COLO829 (cell line): Measurements from ENCODE around the gene ALG12.

Experiments
- DNase-seq: peaks from one replicate; pipeline ENCODE4 v3.0.0; 2012; ENCODE audit warnings: low spot score

Gene ALG12

GRCh38 chr22:49887064-49887451 is 31.2 kb downstream of the ALG12 start:
- DNase-seq, result no peak

- no peak for DNase-seq
Measured at GRCh38 chr22:49886346-49887063, 31.7 kb downstream of the ALG12 start.

GRCh38 chr22:49885881-49886280 is 32.4 kb downstream of the ALG12 start:
- no peak for DNase-seq

- no peak for DNase-seq
Measured at GRCh38 chr22:49885281-49885680, 33.0 kb downstream of the ALG12 start.

GRCh38 chr22:49884503-49885260 is 33.6 kb downstream of the ALG12 start:
- no peak for DNase-seq

GRCh38 chr22:49884075-49884474 is 34.2 kb downstream of the ALG12 start:
- DNase-seq, result no peak

GRCh38 chr22:49883294-49883640 is 35.0 kb downstream of the ALG12 start:
- no peak for DNase-seq

- DNase-seq, result no peak
Measured at GRCh38 chr22:49882519-49883293, 35.5 kb downstream of the ALG12 start.

- no peak for DNase-seq
Measured at GRCh38 chr22:49881856-49882255, 36.4 kb downstream of the ALG12 start.

GRCh38 chr22:49880281-49880680 is 38.0 kb downstream of the ALG12 start:
- DNase-seq, result no peak

- DNase-seq, result no peak
Measured at GRCh38 chr22:49879871-49880270, 38.4 kb downstream of the ALG12 start.

- DNase-seq, result no peak
Measured at GRCh38 chr22:49878206-49878605, 40.0 kb downstream of the ALG12 start.

GRCh38 chr22:49877642-49878041 is 40.6 kb downstream of the ALG12 start:
- DNase-seq, result no peak

GRCh38 chr22:49873228-49873940 is 44.9 kb downstream of the ALG12 start:
- no peak for DNase-seq

- DNase-seq, result no peak
Measured at GRCh38 chr22:49872347-49872746, 45.9 kb downstream of the ALG12 start.

- DNase-seq, result no peak
Measured at GRCh38 chr22:49871482-49871881, 46.8 kb downstream of the ALG12 start.

- no peak for DNase-seq
Measured at GRCh38 chr22:49869845-49870712, 48.2 kb downstream of the ALG12 start.

GRCh38 chr22:49869086-49869830 is 49.0 kb downstream of the ALG12 start:
- no peak for DNase-seq

- DNase-seq, result no peak
Measured at GRCh38 chr22:49867303-49868265, 50.7 kb downstream of the ALG12 start.
